ENCODE data around the gene CLIP1.

Gene CLIP1

GRCh38 chr12:122250047-122250446 is 172.4 kb downstream of the CLIP1 start:
- H3K27ac ChIP-seq (ENCODE audit: low read depth, low read length), result no peak overlapping the region
- peaks cover 5 to 43% (median 31%) of the 10 kb centered on the region in 5 donors for H3K36me3 ChIP-seq (ENCODE audit: control insufficient read depth in 5 of 5, insufficient read depth in 5 of 5, low read length in 5 of 5)
- H3K9ac ChIP-seq (ENCODE audit: low read length in 5 of 5), result no peak overlapping the region
- H3K9me3 ChIP-seq (ENCODE audit: control insufficient read depth in 5 of 5, low read length in 5 of 5), result no peaks in the 10 kb centered on the region
- no peaks in the 10 kb centered on the region for H3K27me3 ChIP-seq (ENCODE audit: control insufficient read depth in 5 of 5, insufficient read depth in 4 of 5, low read length in 5 of 5)
- H3K4me1 ChIP-seq (ENCODE audit: control insufficient read depth in 5 of 5, insufficient read depth in 5 of 5, low read length in 5 of 5), result peaks cover 0 to 5% (median 0%) of the 10 kb centered on the region in 5 donors
- H3K4me3 ChIP-seq (ENCODE audit: low read depth in 1 of 5, low read length in 5 of 5), result no peak overlapping the region

GRCh38 chr12:122245553-122245952 is 176.9 kb downstream of the CLIP1 start:
- no peak overlapping the region for H3K4me3 ChIP-seq (ENCODE audit: low read depth in 1 of 5, low read length in 5 of 5)
- no peaks in the 10 kb centered on the region for H3K9me3 ChIP-seq (ENCODE audit: control insufficient read depth in 5 of 5, low read length in 5 of 5)
- H3K9ac ChIP-seq (ENCODE audit: low read length in 5 of 5), result no peak overlapping the region
- H3K4me1 ChIP-seq (ENCODE audit: control insufficient read depth in 5 of 5, insufficient read depth in 5 of 5, low read length in 5 of 5), result peaks cover 0 to 5% (median 0%) of the 10 kb centered on the region in 5 donors
- no peak overlapping the region for H3K27ac ChIP-seq (ENCODE audit: low read depth, low read length)
- no peaks in the 10 kb centered on the region for H3K27me3 ChIP-seq (ENCODE audit: control insufficient read depth in 5 of 5, insufficient read depth in 4 of 5, low read length in 5 of 5)
- peaks cover 6 to 66% (median 45%) of the 10 kb centered on the region in 5 donors for H3K36me3 ChIP-seq (ENCODE audit: control insufficient read depth in 5 of 5, insufficient read depth in 5 of 5, low read length in 5 of 5)

GRCh38 chr12:122244565-122245371 is 177.7 kb downstream of the CLIP1 start:
- no peak overlapping the region for H3K9ac ChIP-seq (ENCODE audit: low read length in 5 of 5)
- H3K4me1 ChIP-seq (ENCODE audit: control insufficient read depth in 5 of 5, insufficient read depth in 5 of 5, low read length in 5 of 5), result peaks cover 0 to 5% (median 0%) of the 10 kb centered on the region in 5 donors
- H3K4me3 ChIP-seq (ENCODE audit: low read depth in 1 of 5, low read length in 5 of 5), result no peak overlapping the region
- H3K36me3 ChIP-seq (ENCODE audit: control insufficient read depth in 5 of 5, insufficient read depth in 5 of 5, low read length in 5 of 5), result peaks cover 9 to 67% (median 44%) of the 10 kb centered on the region in 5 donors
- no peak overlapping the region for H3K27ac ChIP-seq (ENCODE audit: low read depth, low read length)
- no peaks in the 10 kb centered on the region for H3K9me3 ChIP-seq (ENCODE audit: control insufficient read depth in 5 of 5, low read length in 5 of 5)
- no peaks in the 10 kb centered on the region for H3K27me3 ChIP-seq (ENCODE audit: control insufficient read depth in 5 of 5, insufficient read depth in 4 of 5, low read length in 5 of 5)

- H3K36me3 ChIP-seq (ENCODE audit: control insufficient read depth in 5 of 5, insufficient read depth in 5 of 5, low read length in 5 of 5), result peaks cover 5 to 62% (median 38%) of the 10 kb centered on the region in 5 donors
- H3K27ac ChIP-seq (ENCODE audit: low read depth, low read length), result no peak overlapping the region
- peaks cover 0 to 5% (median 0%) of the 10 kb centered on the region in 5 donors for H3K4me1 ChIP-seq (ENCODE audit: control insufficient read depth in 5 of 5, insufficient read depth in 5 of 5, low read length in 5 of 5)
- H3K27me3 ChIP-seq (ENCODE audit: control insufficient read depth in 5 of 5, insufficient read depth in 4 of 5, low read length in 5 of 5), result no peaks in the 10 kb centered on the region
- no peak overlapping the region for H3K4me3 ChIP-seq (ENCODE audit: low read depth in 1 of 5, low read length in 5 of 5)
- H3K9ac ChIP-seq (ENCODE audit: low read length in 5 of 5), result no peak overlapping the region
- H3K9me3 ChIP-seq (ENCODE audit: control insufficient read depth in 5 of 5, low read length in 5 of 5), result no peaks in the 10 kb centered on the region
Measured at GRCh38 chr12:122243965-122244364, 178.5 kb downstream of the CLIP1 start.

- Histone ChIP-seq H3K27me3 (ENCODE audit: control insufficient read depth in 5 of 5, insufficient read depth in 4 of 5, low read length in 5 of 5) (no peaks in the 10 kb centered on the region), H3K4me3 (ENCODE audit: low read depth in 1 of 5, low read length in 5 of 5) (no peak overlapping the region), H3K9ac (ENCODE audit: low read length in 5 of 5) (no peak overlapping the region), H3K9me3 (ENCODE audit: control insufficient read depth in 5 of 5, low read length in 5 of 5) (no peaks in the 10 kb centered on the region), H3K36me3 (ENCODE audit: control insufficient read depth in 5 of 5, insufficient read depth in 5 of 5, low read length in 5 of 5) (peaks cover 8 to 65% (median 44%) of the 10 kb centered on the region in 5 donors), H3K4me1 (ENCODE audit: control insufficient read depth in 5 of 5, insufficient read depth in 5 of 5, low read length in 5 of 5) (no peaks in the 10 kb centered on the region), H3K27ac (ENCODE audit: low read depth, low read length) (no peak overlapping the region)
Measured at GRCh38 chr12:122238861-122239260, 183.6 kb downstream of the CLIP1 start.

- Histone ChIP-seq H3K9me3 (ENCODE audit: control insufficient read depth in 5 of 5, low read length in 5 of 5) (no peaks in the 10 kb centered on the region), H3K27ac (ENCODE audit: low read depth, low read length) (no peak overlapping the region), H3K27me3 (ENCODE audit: control insufficient read depth in 5 of 5, insufficient read depth in 4 of 5, low read length in 5 of 5) (no peaks in the 10 kb centered on the region), H3K36me3 (ENCODE audit: control insufficient read depth in 5 of 5, insufficient read depth in 5 of 5, low read length in 5 of 5) (peaks cover 21 to 74% (median 61%) of the 10 kb centered on the region in 5 donors), H3K9ac (ENCODE audit: low read length in 5 of 5) (no peak overlapping the region), H3K4me3 (ENCODE audit: low read depth in 1 of 5, low read length in 5 of 5) (no peak overlapping the region), H3K4me1 (ENCODE audit: control insufficient read depth in 5 of 5, insufficient read depth in 5 of 5, low read length in 5 of 5) (no peaks in the 10 kb centered on the region)
Measured at GRCh38 chr12:122235741-122236140, 186.7 kb downstream of the CLIP1 start.

- H3K4me1 ChIP-seq (ENCODE audit: control insufficient read depth in 5 of 5, insufficient read depth in 5 of 5, low read length in 5 of 5), result no peaks in the 10 kb centered on the region
- peaks cover 21 to 69% (median 57%) of the 10 kb centered on the region in 5 donors for H3K36me3 ChIP-seq (ENCODE audit: control insufficient read depth in 5 of 5, insufficient read depth in 5 of 5, low read length in 5 of 5)
- H3K4me3 ChIP-seq (ENCODE audit: low read depth in 1 of 5, low read length in 5 of 5), result no peak overlapping the region
- H3K9me3 ChIP-seq (ENCODE audit: control insufficient read depth in 5 of 5, low read length in 5 of 5), result no peaks in the 10 kb centered on the region
- no peak overlapping the region for H3K9ac ChIP-seq (ENCODE audit: low read length in 5 of 5)
- no peak overlapping the region for H3K27ac ChIP-seq (ENCODE audit: low read depth, low read length)
- no peaks in the 10 kb centered on the region for H3K27me3 ChIP-seq (ENCODE audit: control insufficient read depth in 5 of 5, insufficient read depth in 4 of 5, low read length in 5 of 5)
Measured at GRCh38 chr12:122232691-122233090, 189.8 kb downstream of the CLIP1 start.

GRCh38 chr12:122230798-122231197 is 191.7 kb downstream of the CLIP1 start:
- H3K27ac ChIP-seq (ENCODE audit: low read depth, low read length), result no peak overlapping the region
- H3K4me3 ChIP-seq (ENCODE audit: low read depth in 1 of 5, low read length in 5 of 5), result no peak overlapping the region
- H3K9ac ChIP-seq (ENCODE audit: low read length in 5 of 5), result no peak overlapping the region
- no peaks in the 10 kb centered on the region for H3K27me3 ChIP-seq (ENCODE audit: control insufficient read depth in 5 of 5, insufficient read depth in 4 of 5, low read length in 5 of 5)
- H3K9me3 ChIP-seq (ENCODE audit: control insufficient read depth in 5 of 5, low read length in 5 of 5), result no peaks in the 10 kb centered on the region
- H3K4me1 ChIP-seq (ENCODE audit: control insufficient read depth in 5 of 5, insufficient read depth in 5 of 5, low read length in 5 of 5), result peaks cover 2 to 9% (median 7%) of the 10 kb centered on the region in 5 donors
- H3K36me3 ChIP-seq (ENCODE audit: control insufficient read depth in 5 of 5, insufficient read depth in 5 of 5, low read length in 5 of 5), result peaks cover 21 to 63% (median 50%) of the 10 kb centered on the region in 5 donors

- Histone ChIP-seq H3K36me3 (ENCODE audit: control insufficient read depth in 5 of 5, insufficient read depth in 5 of 5, low read length in 5 of 5) (peaks cover 15 to 48% (median 28%) of the 10 kb centered on the region in 5 donors), H3K27me3 (ENCODE audit: control insufficient read depth in 5 of 5, insufficient read depth in 4 of 5, low read length in 5 of 5) (no peaks in the 10 kb centered on the region), H3K27ac (ENCODE audit: low read depth, low read length) (no peak overlapping the region), H3K9ac (ENCODE audit: low read length in 5 of 5) (no peak overlapping the region), H3K4me3 (ENCODE audit: low read depth in 1 of 5, low read length in 5 of 5) (no peak overlapping the region), H3K9me3 (ENCODE audit: control insufficient read depth in 5 of 5, low read length in 5 of 5) (no peaks in the 10 kb centered on the region), H3K4me1 (ENCODE audit: control insufficient read depth in 5 of 5, insufficient read depth in 5 of 5, low read length in 5 of 5) (peaks cover 2 to 23% (median 19%) of the 10 kb centered on the region in 5 donors)
Measured at GRCh38 chr12:122228092-122228491, 194.4 kb downstream of the CLIP1 start.

- peaks cover 15 to 46% (median 27%) of the 10 kb centered on the region in 5 donors for H3K36me3 ChIP-seq (ENCODE audit: control insufficient read depth in 5 of 5, insufficient read depth in 5 of 5, low read length in 5 of 5)
- H3K27me3 ChIP-seq (ENCODE audit: control insufficient read depth in 5 of 5, insufficient read depth in 4 of 5, low read length in 5 of 5), result no peaks in the 10 kb centered on the region
- H3K4me1 ChIP-seq (ENCODE audit: control insufficient read depth in 5 of 5, insufficient read depth in 5 of 5, low read length in 5 of 5), result peaks cover 2 to 23% (median 19%) of the 10 kb centered on the region in 5 donors
- no peak overlapping the region for H3K4me3 ChIP-seq (ENCODE audit: low read depth in 1 of 5, low read length in 5 of 5)
- H3K27ac ChIP-seq (ENCODE audit: low read depth, low read length), result no peak overlapping the region
- H3K9ac ChIP-seq (ENCODE audit: low read length in 5 of 5), result no peak overlapping the region
- H3K9me3 ChIP-seq (ENCODE audit: control insufficient read depth in 5 of 5, low read length in 5 of 5), result no peaks in the 10 kb centered on the region
Measured at GRCh38 chr12:122227341-122227740, 195.1 kb downstream of the CLIP1 start.

Measured in subcutaneous abdominal adipose tissue (tissue), 5 donors.